ENCODE results near the gene GNPAT. TPM values are rescaled to one million over a fixed set of nuclear protein-coding genes. Genes with fewer than 3 reads are reported as not detected.

GNPAT gene
- total and polyA plus RNA-seq, 2 of the 8 experiments (the other 6 are each of a cell fraction or from before 2014, with no cell fraction given) = 22.9 to 47.4 TPM

GRCh38 chr1:231310391-231310934, 69.5 kb downstream of the GNPAT start:
- Histone ChIP-seq H2BK120ac (replicated peaks; ENCODE audit: low read depth, low read length) (no peak overlapping the region), H3K14ac (ENCODE audit: insufficient read length) (no peak overlapping the region), H4K91ac (replicated peaks; ENCODE audit: insufficient read length, low read length) (no peak overlapping the region), H2BK20ac (ENCODE audit: low read length) (no peak overlapping the region), H3K4me3 (ENCODE audit: extremely low read depth in 1 of 4, insufficient read depth in 2 of 4, low read depth in 3 of 4, low read length in 4 of 4) (no peak overlapping the region), H3K4ac (replicated peaks; ENCODE audit: insufficient read length, low read depth, low read length) (no peak overlapping the region), H2BK12ac (ENCODE audit: low read depth, low read length) (no peak overlapping the region), H4K5ac (ENCODE audit: insufficient read length, low read depth, low read length) (no peak overlapping the region), H3K27ac (ENCODE audit: low read depth, low read length) (no peak overlapping the region), H3K79me1 (ENCODE audit: low read depth, low read length) (no peaks in the 10 kb centered on the region; the same call in 1 of the 2 replicates), H3K4me1 (replicated peaks in 1 of 4; ENCODE audit: control insufficient read depth in 3 of 4, insufficient read depth in 4 of 4, low read length in 3 of 4) (no peaks in the 10 kb centered on the region), H2BK5ac (ENCODE audit: low read depth, low read length) (no peak overlapping the region), H4K20me1 (replicated peaks in 1 of 2; ENCODE audit: control insufficient read depth in 1 of 2, insufficient read depth in 2 of 2, low read length in 2 of 2) (no peaks in the 10 kb centered on the region), H3K23ac (ENCODE audit: insufficient read length) (no peak overlapping the region), H3K79me2 (ENCODE audit: control insufficient read depth in 1 of 2, insufficient read depth in 2 of 2, low read length in 2 of 2) (no peaks in the 10 kb centered on the region), H3K56ac (replicated peaks; ENCODE audit: insufficient read length, low read depth, low read length) (no peak overlapping the region), H3K36me3 (ENCODE audit: control insufficient read depth in 2 of 4, insufficient read depth in 4 of 4, low read length in 3 of 4) (no peaks in the 10 kb centered on the region), H3K23me2 (ENCODE audit: low read depth, low read length) (no peaks in the 10 kb centered on the region), H3K9me3 (ENCODE audit: insufficient read depth in 2 of 2, low read depth in 1 of 2, low read length in 1 of 2) (no peaks in the 10 kb centered on the region), H3K18ac (ENCODE audit: extremely low read depth, low read length) (no peak overlapping the region), H2AFZ (ENCODE audit: low read length) (no peak overlapping the region), H2BK15ac (ENCODE audit: low read length) (no peak overlapping the region), H4K8ac (ENCODE audit: extremely low read depth, insufficient read depth, low read length) (no peak overlapping the region), H3K27me3 (replicated peaks in 1 of 4; ENCODE audit: control insufficient read depth in 3 of 4, extremely low read depth in 1 of 4, insufficient read depth in 3 of 4, low read length in 3 of 4) (no peaks in the 10 kb centered on the region; a peak in 1 of 7 replicates), H3K9ac (replicated peaks in 1 of 4; ENCODE audit: extremely low read depth in 1 of 4, low read depth in 3 of 4, low read length in 3 of 4) (no peak overlapping the region), H3K4me2 (ENCODE audit: insufficient read depth in 1 of 2, low read depth in 2 of 2, low read length in 2 of 2) (no peak overlapping the region), H2AK5ac (ENCODE audit: low read depth, low read length) (no peak overlapping the region)
- TF ChIP-seq CBX5 (IDR thresholded peaks at IDR 0.05; ENCODE audit: low read depth, low read length) = no peak
- TF ChIP-seq NANOG (IDR thresholded peaks at IDR 0.05; ENCODE audit: insufficient read depth, low read depth, low read length, poor library complexity, severe bottlenecking) = no peak
- no peak for TF ChIP-seq HDAC6 (IDR thresholded peaks at IDR 0.05; ENCODE audit: low read depth, low read length)
- no peak for TF ChIP-seq EP300 (IDR thresholded peaks at IDR 0.05; ENCODE audit: borderline replicate concordance in 1 of 2, low read depth in 2 of 2, low read length in 2 of 2)
- ChIA-PET POLR2A (ENCODE audit: partially characterized antibody) (no interaction called here), CTCF (ENCODE audit: partially characterized antibody) (no interaction called here)
- no peak for DNase-seq (ENCODE audit: low read depth in 1 of 2, low spot score in 2 of 2)
- WGBS, 2 experiments (ENCODE audit: extremely low coverage in 1 of 2, insufficient coverage in 1 of 2, insufficient read length in 1 of 2, insufficient replicate concordance in 2 of 2, low coverage in 1 of 2, low lambda C conversion rate in 2 of 2, missing lambda C conversion rate in 1 of 2) = 91% methylated on average over 10 of the region's 10 CpGs; no CpG with 5 or more reads in 1 of the 2 experiments
- no peak for FAIRE-seq
